B cell (primary cell): ENCODE measurements around the gene APOL2. TPM values are rescaled to one million over a fixed set of nuclear protein-coding genes. Genes with fewer than 3 reads are reported as not detected.

Experiments used
- ATAC-seq: fragments of 200-7000 bp; cut with Tn5 transposase; one replicate; pipeline ENCODE4 v1.10.0; 2021; ENCODE audit warnings: low read depth, mild to moderate bottlenecking, moderate number of reproducible peaks, moderate library complexity
- CTCF ChIA-PET: fragments of 350-600 bp; sonication (Branson Sonifier 250); formaldehyde crosslinking; loops from one replicate; lab custom pipeline; 2021; ENCODE audit warnings: antibody characterized with exemption, inconsistent platforms; lab: Charles Lee
- POLR2A ChIA-PET: fragments of 350-600 bp; sonication (Branson Sonifier 250); formaldehyde crosslinking; loops from one replicate; lab custom pipeline; 2021; ENCODE audit warnings: antibody characterized with exemption; lab: Charles Lee
- DNase-seq: peaks from one replicate; pipeline ENCODE4 v3.0.0; 2013
- H2AFZ ChIP-seq: 2 replicates; pipeline ENCODE4 v1.6.1; 2012; ENCODE audit warnings: mild to moderate bottlenecking, low read depth, low read length; ENCODE audit not compliant: insufficient read depth, poor library complexity, severe bottlenecking
- H3K27ac ChIP-seq, 2 donors: 1 replicate in 1 of 2; 2 replicates in 1 of 2; pipeline ENCODE4 v1.5.1; 2012 to 2013; ENCODE audit warnings: low read length in 2 of 2, mild to moderate bottlenecking in 2 of 2, moderate library complexity in 1 of 2
- H3K27me3 ChIP-seq, 4 experiments: fragments of 200-600 bp in 1 of 4; sonication (generic) in 1 of 4; replicated peaks in 1 of 4; 1 replicate in 2 of 4; 2 replicates in 2 of 4; pipeline versions ENCODE4 v1.6.1 to v1.7.0; 2013 to 2016; ENCODE audit warnings: low read length in 3 of 4, mild to moderate bottlenecking in 2 of 4, mixed read lengths in 1 of 4, moderate library complexity in 1 of 4; ENCODE audit not compliant: insufficient read depth in 4 of 4, control insufficient read depth in 3 of 4; ENCODE audit errors: control extremely low read depth in 1 of 4
- H3K36me3 ChIP-seq, 2 experiments: replicated peaks in 1 of 2; 1 replicate in 1 of 2; 2 replicates in 1 of 2; pipeline versions ENCODE4 v1.6.1 to v1.7.1; 2013; ENCODE audit warnings: low read length in 1 of 2; ENCODE audit not compliant: insufficient read depth in 2 of 2, control insufficient read depth in 1 of 2; ENCODE audit errors: control extremely low read depth in 1 of 2, extremely low read depth in 1 of 2
- H3K4me1 ChIP-seq, 2 donors: fragments of 200-600 bp in 1 of 2; sonication (generic) in 1 of 2; 1 replicate in 1 of 2; 2 replicates in 1 of 2; pipeline versions ENCODE4 v1.5.1 to v1.6.1; 2013 to 2017; ENCODE audit warnings: low read length in 2 of 2; ENCODE audit not compliant: control insufficient read depth in 2 of 2, insufficient read depth in 2 of 2
- H3K4me2 ChIP-seq: replicated peaks from 2 replicates; pipeline ENCODE3; 2012; ENCODE audit warnings: mild to moderate bottlenecking, low read depth, low read length; ENCODE audit not compliant: poor library complexity, severe bottlenecking
- H3K4me3 ChIP-seq, 5 experiments: fragments of 200-600 bp in 1 of 5; sonication (generic) in 1 of 5; 1 replicate in 3 of 5; 2 replicates in 2 of 5; pipeline versions ENCODE4 v1.5.1 to v1.7.0; 2011 to 2016; ENCODE audit warnings: low read length in 4 of 5, mild to moderate bottlenecking in 4 of 5, low read depth in 2 of 5, control low read depth in 1 of 5, moderate library complexity in 1 of 5; ENCODE audit not compliant: insufficient read depth in 1 of 5; ENCODE audit errors: control extremely low read depth in 1 of 5, extremely low read depth in 1 of 5
- H3K79me2 ChIP-seq: fragments of 200-600 bp; sonication (generic); one replicate; pipeline ENCODE4 v1.6.0; 2016; ENCODE audit warnings: low read length; ENCODE audit not compliant: control insufficient read depth, insufficient read depth
- H3K9ac ChIP-seq: fragments of 200-600 bp; sonication (generic); 2 replicates; pipeline ENCODE4 v1.6.1; 2017; ENCODE audit warnings: mild to moderate bottlenecking, low read length, moderate library complexity
- H3K9me3 ChIP-seq, 3 donors: one replicate each; pipeline versions ENCODE4 v1.6.1 to v1.7.1; 2013; ENCODE audit warnings: low read length in 2 of 3; ENCODE audit not compliant: control insufficient read depth in 2 of 3, insufficient read depth in 1 of 3; ENCODE audit errors: control extremely low read depth in 1 of 3
- H4K20me1 ChIP-seq: 2 replicates; pipeline ENCODE4 v1.6.0; 2012; ENCODE audit warnings: mild to moderate bottlenecking, low read length; ENCODE audit not compliant: insufficient read depth, control insufficient read depth, poor library complexity, severe bottlenecking
- H3K27ac Mint-ChIP-seq: one replicate; pipeline ENCODE4 v1.8.0; 2021; ENCODE audit warnings: mixed read lengths
- H3K27me3 Mint-ChIP-seq: one replicate; pipeline ENCODE4 v1.8.0; 2021; ENCODE audit warnings: mixed read lengths
- H3K4me1 Mint-ChIP-seq: one replicate; pipeline ENCODE4 v1.8.0; 2021; ENCODE audit warnings: mixed read lengths
- H3K4me3 Mint-ChIP-seq: one replicate; pipeline ENCODE4 v1.8.0; 2021; ENCODE audit warnings: mixed read lengths
- H3K9me3 Mint-ChIP-seq: one replicate; pipeline ENCODE4 v1.8.0; 2022; ENCODE audit warnings: mixed read lengths; ENCODE audit not compliant: insufficient read depth
- EZH2 ChIP-seq: IDR thresholded peaks from 2 replicates; pipeline ENCODE4 v1.6.1; 2012; ENCODE audit warnings: borderline replicate concordance, low read depth, mild to moderate bottlenecking, moderate library complexity, low read length; ENCODE audit not compliant: insufficient read depth, poor library complexity, severe bottlenecking
- WGBS: methylation state at CpG from one replicate; pipeline ENCODE4 v1.1.5; 2013; ENCODE audit warnings: missing lambda C conversion rate; ENCODE audit not compliant: insufficient coverage; 5-methylcytosine and 5-hydroxymethylcytosine counted together
- intact Hi-C: fragments of 100-400 bp; cut with micrococcal nuclease; formaldehyde crosslinking; loops from one replicate; pipeline ENCODE4 v1.10.0; 2022
- polyA plus RNA-seq: library from polyadenylated mRNA; depleted of rRNA; stranded (reverse); fragments of >200 nt; gene quantifications from 2 replicates; pipeline ENCODE4 v1.2.3, GENCODE V29; 2012
- total RNA-seq, 2 donors: library from RNA; stranded (reverse); fragments of 120-200 nt in 1 of 2; gene quantifications; 1 replicate in 1 of 2; 2 replicates in 1 of 2; pipeline versions ENCODE4 v1.2.3 to v1.2.4, GENCODE V29; 2013 to 2022
- TF ChIP-seq, protein P1 (sequence below): fragments of 200-600 bp; IDR thresholded peaks from one replicate; pipeline ENCODE4 v1.8.0; 2022; ENCODE audit warnings: antibody characterized with exemption, mild to moderate bottlenecking

The APOL2 gene
- total and polyA plus RNA-seq, 2 donors (not counting 1 experiment from before 2014, with no cell fraction given): 29.4 to 60.6 TPM

DNA sequence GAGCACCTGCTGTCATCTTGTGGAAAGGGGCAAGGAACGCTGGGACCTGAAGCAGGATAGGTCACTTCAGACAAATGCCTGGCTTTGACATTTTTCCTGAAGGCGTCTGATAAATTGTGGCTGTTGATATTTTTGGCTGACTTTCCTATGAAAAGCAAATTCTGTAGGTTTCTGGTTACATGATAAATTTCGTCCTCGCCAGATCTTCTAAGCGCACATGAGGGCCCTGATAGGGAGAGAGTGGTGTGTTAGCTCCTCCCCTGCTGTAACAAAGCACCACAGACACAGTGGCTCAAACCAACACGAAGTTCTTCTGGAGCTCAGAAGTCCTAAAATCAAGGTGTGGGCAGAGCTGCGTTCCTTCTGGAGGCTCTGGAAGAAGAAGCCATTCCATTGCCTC lies 57.3 kb downstream of the APOL2 start:
- peaks cover 0 to 5% of the 10 kb centered on the region in 2 donors for H3K4me1 ChIP-seq
- ATAC-seq: no peak
- ChIA-PET POLR2A (interaction anchor here (0.6 kb wide), 1 partner anchor 23 kb away, joined by 5 read pairs; no protein-coding TSS in a partner anchor), CTCF (interaction anchor here (1.0 to 12.3 kb wide), 7 partner anchors 12 to 305 kb away, joined by 4 to 182 read pairs (median 6); partner anchors contain the start of gene APOL3)
- no peak overlapping the region for H3K4me3 ChIP-seq
- Mint-ChIP-seq H3K27ac (no peak overlapping the region), H3K9me3 (no peaks in the 10 kb centered on the region), H3K27me3 (peaks cover 3% of the 10 kb centered on the region), H3K4me1 (peaks cover 5% of the 10 kb centered on the region), H3K4me3 (no peak overlapping the region)
- no peaks in the 10 kb centered on the region for H3K79me2 ChIP-seq
- intact Hi-C loops: no loop called here
- H3K27me3 ChIP-seq: no peaks in the 10 kb centered on the region
- H3K9ac ChIP-seq: no peak overlapping the region
- no peak overlapping the region for H2AFZ ChIP-seq
- DNase-seq: no peak
- no peak overlapping the region for H3K4me2 ChIP-seq
- no peak overlapping the region for H3K27ac ChIP-seq
- no peaks in the 10 kb centered on the region for H4K20me1 ChIP-seq
- no peaks in the 10 kb centered on the region for H3K36me3 ChIP-seq
- 91% methylated on average over 6 of the region's 7 CpGs for WGBS
- TF ChIP-seq, protein P1, sequence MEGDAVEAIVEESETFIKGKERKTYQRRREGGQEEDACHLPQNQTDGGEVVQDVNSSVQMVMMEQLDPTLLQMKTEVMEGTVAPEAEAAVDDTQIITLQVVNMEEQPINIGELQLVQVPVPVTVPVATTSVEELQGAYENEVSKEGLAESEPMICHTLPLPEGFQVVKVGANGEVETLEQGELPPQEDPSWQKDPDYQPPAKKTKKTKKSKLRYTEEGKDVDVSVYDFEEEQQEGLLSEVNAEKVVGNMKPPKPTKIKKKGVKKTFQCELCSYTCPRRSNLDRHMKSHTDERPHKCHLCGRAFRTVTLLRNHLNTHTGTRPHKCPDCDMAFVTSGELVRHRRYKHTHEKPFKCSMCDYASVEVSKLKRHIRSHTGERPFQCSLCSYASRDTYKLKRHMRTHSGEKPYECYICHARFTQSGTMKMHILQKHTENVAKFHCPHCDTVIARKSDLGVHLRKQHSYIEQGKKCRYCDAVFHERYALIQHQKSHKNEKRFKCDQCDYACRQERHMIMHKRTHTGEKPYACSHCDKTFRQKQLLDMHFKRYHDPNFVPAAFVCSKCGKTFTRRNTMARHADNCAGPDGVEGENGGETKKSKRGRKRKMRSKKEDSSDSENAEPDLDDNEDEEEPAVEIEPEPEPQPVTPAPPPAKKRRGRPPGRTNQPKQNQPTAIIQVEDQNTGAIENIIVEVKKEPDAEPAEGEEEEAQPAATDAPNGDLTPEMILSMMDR: no peak
- no peak for TF ChIP-seq EZH2
- H3K9me3 ChIP-seq: no peaks in the 10 kb centered on the region

DNA sequence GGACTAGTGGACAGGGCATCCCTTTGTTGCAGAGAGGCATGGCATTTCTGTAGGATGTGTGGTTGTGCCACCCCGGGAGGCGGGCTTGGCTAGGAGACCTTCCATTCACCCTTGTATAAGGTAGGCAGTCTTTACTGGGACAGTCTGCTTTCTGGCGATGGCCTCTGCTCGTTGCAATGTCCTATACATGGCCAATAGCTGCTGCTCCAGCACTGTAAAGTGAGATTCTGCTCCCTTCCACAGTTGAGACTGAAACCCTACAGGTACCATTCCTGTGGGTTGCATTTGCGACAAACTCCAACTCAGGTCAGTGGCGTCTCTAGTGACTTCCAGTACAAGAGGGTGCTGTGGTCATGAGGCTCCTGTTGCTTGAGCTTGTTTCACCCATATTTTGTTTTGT lies 58.4 kb downstream of the APOL2 start:
- WGBS: 83% methylated on average over 5 of the region's 6 CpGs
- Histone ChIP-seq H3K9me3 (no peaks in the 10 kb centered on the region), H2AFZ (no peak overlapping the region), H3K4me3 (no peak overlapping the region), H3K27ac (no peak overlapping the region), H3K4me2 (no peak overlapping the region), H3K79me2 (no peaks in the 10 kb centered on the region), H4K20me1 (no peaks in the 10 kb centered on the region), H3K9ac (no peak overlapping the region), H3K36me3 (no peaks in the 10 kb centered on the region), H3K4me1 (peaks cover 0 to 5% of the 10 kb centered on the region in 2 donors), H3K27me3 (no peaks in the 10 kb centered on the region)
- CTCF ChIA-PET: interaction anchor here (0.5 to 12.3 kb wide), 11 partner anchors 11 to 306 kb away, joined by 3 to 182 read pairs (median 9); partner anchors contain the start of genes APOL2 and APOL3
- DNase-seq (no peak), ATAC-seq (no peak)
- H3K4me3 Mint-ChIP-seq: no peak overlapping the region
- H3K27me3 Mint-ChIP-seq: peaks cover 3% of the 10 kb centered on the region
- H3K27ac Mint-ChIP-seq: no peak overlapping the region
- POLR2A ChIA-PET: interaction anchor here (1.2 kb wide), 1 partner anchor 36 kb away, joined by 3 read pairs; no protein-coding TSS in a partner anchor
- no peak for TF ChIP-seq EZH2
- TF ChIP-seq, protein P1: no peak
- intact Hi-C loops: loop anchor here (1.0 to 2.0 kb wide), 2 partner anchors 24 to 115 kb away; no protein-coding TSS in a partner anchor
- peaks cover 5% of the 10 kb centered on the region for H3K4me1 Mint-ChIP-seq
- no peaks in the 10 kb centered on the region for H3K9me3 Mint-ChIP-seq
